ENCODE measurements around the gene AP1S1.

GRCh38 chr7:101125989-101126650 is 28.2 kb upstream of the AP1S1 start:
- TF ChIP-seq CTCF (IDR thresholded peaks at IDR 0.05): no peak
- no peak for TF ChIP-seq POLR2A (IDR thresholded peaks at IDR 0.05)

Measured in suprapubic skin (tissue), 3 donors.